Measurements from ENCODE around the gene HDGF.
A peak's percentile ranks its signal among the peaks of the same experiment; 100 is the strongest.
"Not testable (repeated sequence)": the region's sequence is repeated elsewhere in the genome, so short reads cannot be mapped to it uniquely, and the experiment has no call there.

The HDGF gene

DNA sequence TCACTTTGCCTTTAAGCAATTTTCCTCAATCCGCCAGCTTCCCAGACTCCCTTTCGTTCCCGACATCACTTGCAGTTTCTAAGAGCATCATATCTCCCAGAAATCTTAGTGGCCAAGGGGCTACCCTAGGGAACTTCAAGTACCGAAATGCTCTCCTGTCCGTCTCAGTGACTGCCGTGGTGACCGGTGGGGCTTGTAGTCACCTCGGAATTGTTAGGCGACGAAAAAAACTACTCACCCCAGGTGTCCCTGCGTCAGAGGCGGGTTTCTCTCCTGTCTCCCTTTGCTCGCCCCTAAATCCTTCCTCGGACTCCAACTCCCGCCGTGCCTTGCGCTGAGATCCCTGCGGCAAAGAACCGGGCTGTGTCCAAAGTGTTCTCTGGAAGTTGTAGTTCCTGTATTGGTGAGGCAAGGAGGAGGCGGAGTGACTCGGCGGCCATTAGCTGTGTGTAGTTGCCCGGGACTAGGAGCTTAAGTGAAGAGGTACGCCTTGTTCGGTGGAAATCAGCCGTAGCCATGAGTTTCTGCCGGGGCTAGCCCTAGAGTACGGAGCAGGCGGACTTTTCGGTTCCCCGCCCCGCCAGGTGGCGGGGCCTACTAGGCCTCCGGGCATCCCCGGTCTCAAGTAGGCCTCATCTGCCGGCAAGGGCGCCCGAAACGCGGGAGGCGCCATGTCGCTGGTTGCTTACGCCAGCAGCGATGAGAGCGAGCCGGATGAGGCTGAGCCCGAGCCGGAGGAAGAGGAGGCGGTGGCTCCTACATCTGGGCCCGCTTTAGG lies 15.8 kb upstream of the HDGF start, which contains the start of gene PRCC:
Gene PRCC, plus strand, starts transcription at position 435 of the 778 bp plus-strand sequence. Its CDS starts 237 bp downstream, at position 672.
- peak; percentile 100 for DNase-seq (ENCODE audit: low spot score)

DNA sequence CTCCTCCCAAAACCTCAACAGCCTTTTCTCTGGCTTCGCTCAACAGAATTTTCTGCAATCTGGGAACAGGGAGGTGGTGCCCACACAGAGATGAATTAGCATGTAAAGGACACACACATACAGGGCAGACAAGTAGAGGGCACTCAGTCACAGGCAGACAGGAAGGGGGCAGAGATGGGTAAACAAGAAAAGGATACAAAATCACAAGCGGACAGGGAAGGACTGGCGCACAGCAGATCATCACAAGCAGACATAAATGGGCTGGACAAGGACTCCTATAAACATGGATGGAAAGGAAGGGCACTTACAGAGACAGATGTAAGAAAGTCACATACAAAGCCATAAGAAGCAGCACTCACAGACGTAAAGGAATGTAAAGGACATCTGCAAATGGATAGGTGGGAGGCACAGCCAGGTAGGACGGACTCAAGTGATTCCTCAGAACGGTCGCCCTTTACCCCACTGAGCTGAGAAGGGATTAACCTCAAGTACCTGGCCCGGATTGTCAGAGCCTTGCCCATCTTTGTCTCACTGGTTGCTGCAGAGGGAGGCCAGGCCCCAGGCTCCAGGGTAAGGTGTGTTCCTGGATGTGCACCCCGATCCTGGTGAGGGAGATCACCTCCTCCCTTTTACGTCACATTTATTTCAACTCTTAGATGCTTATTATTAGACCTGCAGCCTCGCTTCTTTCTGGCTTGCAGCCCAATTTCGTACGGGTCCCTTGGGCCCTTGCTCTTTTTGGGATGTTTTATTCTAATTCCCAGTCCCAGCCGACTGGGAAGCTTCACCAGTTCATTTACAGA lies 15.0 kb upstream of the HDGF start:
- DNase-seq (ENCODE audit: low spot score), result no peak

DNA sequence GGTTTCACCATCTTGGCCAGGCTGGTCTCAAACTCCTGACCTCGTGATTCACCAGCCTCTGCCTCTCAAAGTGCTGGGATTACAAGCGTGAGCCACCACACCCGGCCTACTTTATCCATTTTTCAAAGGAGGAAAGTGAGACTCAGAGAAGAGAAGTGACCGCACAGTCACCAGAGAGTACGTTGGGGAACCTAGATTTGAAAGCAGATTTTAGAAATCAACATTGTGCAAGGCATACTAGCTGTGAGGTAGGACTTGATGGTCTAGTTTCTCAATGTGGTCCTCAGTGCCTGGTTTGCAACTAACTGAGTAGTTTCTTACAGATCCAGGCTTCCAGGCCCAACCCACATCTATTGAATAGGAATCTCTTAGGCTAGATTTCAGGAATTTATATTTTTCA lies 14.2 kb upstream of the HDGF start:
- DNase-seq (ENCODE audit: low spot score), result no peak

- DNase-seq (ENCODE audit: low spot score), result not testable (repeated sequence)
Measured at GRCh38 chr1:156765136-156765535, 13.7 kb upstream of the HDGF start.

- no peak for DNase-seq (ENCODE audit: low spot score)
Measured at GRCh38 chr1:156760796-156761104, 9.3 kb upstream of the HDGF start.

DNA sequence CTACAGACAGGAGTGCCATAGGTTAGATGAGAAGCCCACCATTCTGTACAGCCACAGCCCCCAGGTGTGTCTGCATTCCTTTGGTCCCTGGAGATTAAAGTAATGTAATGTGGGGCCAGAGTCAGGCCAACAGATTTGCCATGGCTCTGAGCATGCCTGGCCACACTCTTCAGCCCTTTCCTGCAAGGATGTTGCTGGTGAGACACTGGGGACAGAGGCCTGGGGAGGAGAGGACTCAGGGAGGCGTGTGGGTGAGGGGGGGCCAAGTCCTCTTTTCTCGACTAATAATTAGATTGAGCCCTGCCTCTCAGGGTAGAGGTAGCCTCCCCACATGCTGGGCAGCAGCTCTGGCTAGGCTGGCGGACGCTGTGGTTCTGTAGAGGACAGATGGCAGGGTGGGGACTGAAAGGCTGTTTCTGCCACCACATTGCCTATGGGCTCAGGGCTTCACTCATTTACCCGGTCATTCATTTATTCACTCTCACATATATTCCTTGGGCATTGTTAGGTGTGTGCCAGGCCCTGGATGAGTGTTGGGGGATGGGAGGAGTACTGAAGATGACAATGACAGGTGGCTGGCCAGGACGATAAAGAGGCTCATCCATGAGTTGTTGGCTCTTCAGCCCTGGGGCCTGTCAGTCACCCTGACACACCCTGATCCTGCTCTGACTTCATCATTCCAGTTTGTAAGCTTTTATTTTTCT lies 8.8 kb upstream of the HDGF start:
- DNase-seq (ENCODE audit: low spot score), result no peak

- DNase-seq (ENCODE audit: low spot score), result not testable (repeated sequence)
Measured at GRCh38 chr1:156757572-156758253, 6.2 kb upstream of the HDGF start.

- DNase-seq (ENCODE audit: low spot score), result no peak
Measured at GRCh38 chr1:156756355-156756754, 4.9 kb upstream of the HDGF start.

- DNase-seq (ENCODE audit: low spot score), result no peak
Measured at GRCh38 chr1:156755527-156755950, 4.1 kb upstream of the HDGF start.

- DNase-seq (ENCODE audit: low spot score), result no peak
Measured at GRCh38 chr1:156754219-156754618, 2.7 kb upstream of the HDGF start.

DNA sequence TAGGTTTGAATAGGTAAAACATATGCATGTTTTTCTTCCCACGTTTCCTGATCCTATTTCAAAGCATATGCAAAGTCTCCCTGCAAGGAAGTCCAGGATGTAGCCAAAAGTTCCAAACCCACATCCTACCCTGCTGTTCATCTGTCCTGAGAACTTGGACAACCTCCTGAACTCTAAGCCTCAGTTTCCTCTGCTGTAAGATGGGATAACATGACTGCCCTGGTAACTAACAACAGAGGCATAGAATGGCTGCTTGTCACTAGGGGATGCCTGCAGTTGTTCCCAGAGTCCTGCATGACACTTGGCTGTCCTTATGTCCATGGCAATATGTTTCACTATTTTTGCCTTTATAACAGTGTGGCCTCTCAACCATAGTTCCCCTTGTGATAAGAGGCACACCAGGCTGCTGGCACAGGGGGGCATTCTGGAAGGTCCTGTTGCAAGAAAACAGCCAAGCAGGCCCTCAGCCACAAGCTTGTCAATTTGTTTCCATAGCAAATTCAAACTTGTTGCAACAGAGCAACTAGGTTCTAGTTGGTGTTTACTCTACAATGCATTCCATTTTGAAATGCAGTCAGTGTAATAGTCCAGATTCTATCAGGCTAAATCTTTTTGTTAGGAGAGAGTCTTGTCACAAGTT lies 1.5 kb upstream of the HDGF start:
- DNase-seq (ENCODE audit: low spot score), result no peak

- peak; percentile 98 for DNase-seq (ENCODE audit: low spot score)
Measured at GRCh38 chr1:156751757-156752481, 444 bp upstream of the HDGF start.

- peak; percentile 51 for DNase-seq (ENCODE audit: low spot score)
Measured at GRCh38 chr1:156750711-156751450, 594 bp downstream of the HDGF start.

- no peak for DNase-seq (ENCODE audit: low spot score)
Measured at GRCh38 chr1:156750191-156750672, 1.2 kb downstream of the HDGF start.

GRCh38 chr1:156749419-156750118 lies 1.9 kb downstream of the HDGF start:
- no peak for DNase-seq (ENCODE audit: low spot score)

DNA sequence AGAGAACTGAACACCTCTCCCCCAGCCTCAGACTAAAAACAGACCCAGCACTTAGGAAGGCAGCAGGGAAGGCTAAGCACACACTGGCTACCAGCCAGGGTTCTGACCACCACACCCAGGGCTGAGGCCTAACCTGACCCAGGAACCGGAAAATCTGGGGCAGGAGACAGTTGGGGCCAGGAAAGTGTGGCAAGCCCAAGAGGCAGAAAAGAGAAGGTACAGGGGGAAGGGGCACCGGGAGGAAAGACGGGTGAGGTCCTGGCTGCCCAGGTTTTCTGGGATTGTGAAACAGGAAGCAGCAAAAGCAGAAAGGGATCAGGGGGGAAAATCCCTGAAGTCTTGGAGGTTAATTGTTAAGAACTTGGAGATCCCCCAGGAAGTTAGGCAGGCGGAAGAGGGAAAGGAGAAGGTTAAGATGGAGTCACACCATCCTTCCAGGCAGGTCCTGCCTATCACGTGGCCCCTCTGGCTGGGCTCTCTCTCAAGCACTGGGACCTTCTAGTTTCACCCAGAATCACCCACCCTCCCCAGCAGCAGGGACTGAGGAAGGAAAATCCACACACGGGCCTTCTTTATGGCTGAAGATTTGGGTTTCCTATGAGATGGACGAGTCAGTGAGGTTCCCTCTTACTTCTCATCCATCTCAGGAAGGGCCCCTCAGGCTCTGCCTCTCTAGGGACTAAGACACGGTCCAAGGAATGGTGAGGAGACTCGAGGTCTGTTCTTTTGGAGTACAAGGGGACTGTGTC lies 2.6 kb downstream of the HDGF start:
- peak; percentile 52 for DNase-seq (ENCODE audit: low spot score)

GRCh38 chr1:156747742-156748669 lies 3.5 kb downstream of the HDGF start:
- no peak for DNase-seq (ENCODE audit: low spot score)
